Stromal cell of bone marrow (primary cell): ENCODE measurements around the gene LINC00237.

ENCODE experiments used
- DNase-seq: peaks from one replicate; pipeline ENCODE4 v3.0.0-alpha.2; 2012; ENCODE audit warnings: low read depth

Gene LINC00237

GRCh38 chr20:21096321-21097043 is 9.7 kb downstream of the LINC00237 start:
- DNase-seq, result no peak

- no peak for DNase-seq
Measured at GRCh38 chr20:21092806-21093205, 13.4 kb downstream of the LINC00237 start.

- DNase-seq, result no peak
Measured at GRCh38 chr20:21090721-21091120, 15.4 kb downstream of the LINC00237 start.

- no peak for DNase-seq
Measured at GRCh38 chr20:21090111-21090618, 16.0 kb downstream of the LINC00237 start.

GRCh38 chr20:21089391-21089790 is 16.8 kb downstream of the LINC00237 start:
- no peak for DNase-seq

GRCh38 chr20:21087862-21088540 is 18.2 kb downstream of the LINC00237 start:
- no peak for DNase-seq

- DNase-seq, result no peak
Measured at GRCh38 chr20:21083825-21084325, 22.3 kb downstream of the LINC00237 start.

- DNase-seq, result no peak
Measured at GRCh38 chr20:21082584-21082983, 23.6 kb downstream of the LINC00237 start.

GRCh38 chr20:21077809-21078345 is 28.3 kb downstream of the LINC00237 start:
- no peak for DNase-seq

GRCh38 chr20:21076073-21076472 is 30.1 kb downstream of the LINC00237 start:
- no peak for DNase-seq

GRCh38 chr20:21075471-21075870 is 30.7 kb downstream of the LINC00237 start:
- no peak for DNase-seq

GRCh38 chr20:21074605-21075336 is 31.4 kb downstream of the LINC00237 start:
- DNase-seq, result no peak

GRCh38 chr20:21067255-21067654 is 38.9 kb downstream of the LINC00237 start:
- no peak for DNase-seq

GRCh38 chr20:21064924-21065323 is 41.2 kb downstream of the LINC00237 start:
- DNase-seq, result no peak

GRCh38 chr20:21063276-21063675 is 42.9 kb downstream of the LINC00237 start:
- no peak for DNase-seq

- DNase-seq, result no peak
Measured at GRCh38 chr20:21053002-21053762, 53.0 kb downstream of the LINC00237 start.

- no peak for DNase-seq
Measured at GRCh38 chr20:21052686-21053001, 53.5 kb downstream of the LINC00237 start.

- no peak for DNase-seq
Measured at GRCh38 chr20:21052241-21052640, 53.9 kb downstream of the LINC00237 start.

- DNase-seq, result no peak
Measured at GRCh38 chr20:21050710-21051109, 55.4 kb downstream of the LINC00237 start.

- DNase-seq, result no peak
Measured at GRCh38 chr20:21049305-21049828, 56.8 kb downstream of the LINC00237 start.

GRCh38 chr20:21048841-21049273 is 57.3 kb downstream of the LINC00237 start:
- DNase-seq, result no peak
